Activated CD8-positive, alpha-beta memory T cell treated with anti-CD3 and anti-CD28 coated beads for 36 hours (primary cell): ENCODE measurements around the gene IL17RC. TPM values are rescaled to one million over a fixed set of nuclear protein-coding genes. Genes with fewer than 3 reads are reported as not detected.
"Not testable (repeated sequence)": the region's sequence is repeated elsewhere in the genome, so short reads cannot be mapped to it uniquely, and the experiment has no call there.

Source experiments
- CTCF ChIA-PET: fragments of 350-600 bp; sonication (Branson Sonifier 250); formaldehyde crosslinking; loops from one replicate; lab custom pipeline; 2021; ENCODE audit warnings: antibody characterized with exemption; lab: Charles Lee
- POLR2A ChIA-PET: fragments of 350-600 bp; sonication (Branson Sonifier 250); formaldehyde crosslinking; loops from one replicate; lab custom pipeline; 2021; ENCODE audit warnings: antibody characterized with exemption; lab: Charles Lee
- total RNA-seq, 2 experiments: library from RNA; stranded (reverse); gene quantifications; one replicate each; pipeline ENCODE4 v1.2.3, GENCODE V29; 2021

IL17RC gene
- under 1 TPM; 0.19 to 0.27 TPM for total RNA-seq

- ChIA-PET CTCF (interaction anchor here (4.0 kb wide), 1 partner anchor 15 kb away, joined by 15 read pairs; the partner anchor contains the start of gene CRELD1), POLR2A (interaction anchor here (1.3 kb wide), 1 partner anchor 26 kb away, joined by 4 read pairs; no protein-coding TSS in a partner anchor)
Measured at GRCh38 chr3:9916734-9917680, at the start of gene IL17RC. Gene IL17RC (plus strand): TSS chr3:9917098. CDS start chr3:9917316, 218 bp downstream.

GRCh38 chr3:9867106-9867505 lies 49.8 kb upstream of the IL17RC start:
- CTCF ChIA-PET: no interaction called here
- POLR2A ChIA-PET: interaction anchor here (1.1 kb wide), 1 partner anchor 57 kb away, joined by 6 read pairs; the partner anchor contains the start of gene TTLL3

- ChIA-PET CTCF (no interaction called here), POLR2A (no interaction called here)
Measured at GRCh38 chr3:9869955-9870354, 46.9 kb upstream of the IL17RC start.

GRCh38 chr3:9870978-9871377 lies 45.9 kb upstream of the IL17RC start:
- ChIA-PET POLR2A (no interaction called here), CTCF (interaction anchor here (0.7 kb wide), 1 partner anchor 65 kb away, joined by 3 read pairs; no protein-coding TSS in a partner anchor)

GRCh38 chr3:9872067-9872466 lies 44.8 kb upstream of the IL17RC start:
- CTCF ChIA-PET, POLR2A ChIA-PET: not testable (repeated sequence)

- ChIA-PET POLR2A (no interaction called here), CTCF (no interaction called here)
Measured at GRCh38 chr3:9875448-9875847, 41.5 kb upstream of the IL17RC start.

GRCh38 chr3:9876255-9876654 lies 40.6 kb upstream of the IL17RC start:
- CTCF ChIA-PET: not testable (repeated sequence)
- POLR2A ChIA-PET: interaction anchor here (0.7 kb wide), 1 partner anchor 33 kb away, joined by 10 read pairs; no protein-coding TSS in a partner anchor

GRCh38 chr3:9876991-9877390 lies 39.9 kb upstream of the IL17RC start:
- ChIA-PET CTCF (no interaction called here), POLR2A (no interaction called here)

- ChIA-PET POLR2A (no interaction called here), CTCF (interaction anchor here (0.6 to 0.9 kb wide), 2 partner anchors 34 to 471 kb away, joined by 3 to 4 read pairs; no protein-coding TSS in a partner anchor)
Measured at GRCh38 chr3:9878700-9879099, 38.2 kb upstream of the IL17RC start.

GRCh38 chr3:9879830-9880549 lies 36.9 kb upstream of the IL17RC start, which contains the start of gene CIDEC:
Gene CIDEC (minus strand): TSS chr3:9880253. CDS start chr3:9878486, 1,767 bp downstream.
- CTCF ChIA-PET: interaction anchor here (0.7 kb wide), 1 partner anchor 98 kb away, joined by 3 read pairs; no protein-coding TSS in a partner anchor
- POLR2A ChIA-PET: no interaction called here

- POLR2A ChIA-PET: no interaction called here
- CTCF ChIA-PET: interaction anchor here (1.0 kb wide), 1 partner anchor 51 kb away, joined by 3 read pairs; no protein-coding TSS in a partner anchor
Measured at GRCh38 chr3:9881441-9881840, 35.5 kb upstream of the IL17RC start.

GRCh38 chr3:9883706-9884554 lies 33.0 kb upstream of the IL17RC start:
- POLR2A ChIA-PET: interaction anchor here (0.5 kb wide), 1 partner anchor 39 kb away, joined by 6 read pairs; no protein-coding TSS in a partner anchor
- CTCF ChIA-PET: interaction anchor here (0.7 to 1.3 kb wide), 3 partner anchors 13 to 93 kb away, joined by 3 to 7 read pairs (median 4); no protein-coding TSS in a partner anchor

GRCh38 chr3:9884555-9885165 lies 32.2 kb upstream of the IL17RC start:
- ChIA-PET CTCF (interaction anchor here (1.3 kb wide), 1 partner anchor 93 kb away, joined by 3 read pairs; no protein-coding TSS in a partner anchor), POLR2A (interaction anchor here (0.5 kb wide), 1 partner anchor 39 kb away, joined by 6 read pairs; no protein-coding TSS in a partner anchor)

- ChIA-PET CTCF (no interaction called here), POLR2A (interaction anchor here (0.6 kb wide), 2 partner anchors 16 to 100 kb away, joined by 3 to 11 read pairs; partner anchors contain the start of gene EMC3)
Measured at GRCh38 chr3:9886328-9886727, 30.6 kb upstream of the IL17RC start.

- ChIA-PET CTCF (interaction anchor here (0.6 kb wide), 1 partner anchor 365 kb away, joined by 4 read pairs; no protein-coding TSS in a partner anchor), POLR2A (no interaction called here)
Measured at GRCh38 chr3:9887480-9887879, 29.4 kb upstream of the IL17RC start.

- ChIA-PET CTCF (no interaction called here), POLR2A (no interaction called here)
Measured at GRCh38 chr3:9888540-9888939, 28.4 kb upstream of the IL17RC start.

GRCh38 chr3:9889405-9889804 lies 27.5 kb upstream of the IL17RC start:
- POLR2A ChIA-PET: no interaction called here
- CTCF ChIA-PET: interaction anchor here (0.6 to 0.9 kb wide), 2 partner anchors 45 to 64 kb away, joined by 3 to 5 read pairs; no protein-coding TSS in a partner anchor
